WI38 (cell line): Measurements from ENCODE around the gene AGAP3.

Experiments
- H3K4me3 ChIP-seq: 2 replicates; pipeline ENCODE4 v1.5.1; 2011; ENCODE audit warnings: low read depth, mild to moderate bottlenecking, control low read depth, low read length
- CTCF ChIP-seq: IDR thresholded peaks from 2 replicates; pipeline ENCODE4 v1.5.1; 2012; ENCODE audit warnings: low read depth, mild to moderate bottlenecking, control low read depth, low read length

Gene AGAP3

GRCh38 chr7:151138153-151138851, 52.0 kb downstream of the AGAP3 start:
- no peak overlapping the region for H3K4me3 ChIP-seq
- no peak for TF ChIP-seq CTCF

- no peak overlapping the region for H3K4me3 ChIP-seq
- TF ChIP-seq CTCF = no peak
Measured at GRCh38 chr7:151139071-151139790, 53.0 kb downstream of the AGAP3 start.

- no peak for TF ChIP-seq CTCF
- no peak overlapping the region for H3K4me3 ChIP-seq
Measured at GRCh38 chr7:151139791-151140190, 53.5 kb downstream of the AGAP3 start.

GRCh38 chr7:151140826-151141225, 54.6 kb downstream of the AGAP3 start:
- no peak for TF ChIP-seq CTCF
- no peak overlapping the region for H3K4me3 ChIP-seq

GRCh38 chr7:151141311-151141854, 55.1 kb downstream of the AGAP3 start:
- TF ChIP-seq CTCF = no peak
- H3K4me3 ChIP-seq = no peak overlapping the region

- no peak overlapping the region for H3K4me3 ChIP-seq
- TF ChIP-seq CTCF = no peak
Measured at GRCh38 chr7:151141855-151142685, 55.8 kb downstream of the AGAP3 start.
